ENCODE data around the gene MRPS30.

- TF ChIP-seq, protein P1, sequence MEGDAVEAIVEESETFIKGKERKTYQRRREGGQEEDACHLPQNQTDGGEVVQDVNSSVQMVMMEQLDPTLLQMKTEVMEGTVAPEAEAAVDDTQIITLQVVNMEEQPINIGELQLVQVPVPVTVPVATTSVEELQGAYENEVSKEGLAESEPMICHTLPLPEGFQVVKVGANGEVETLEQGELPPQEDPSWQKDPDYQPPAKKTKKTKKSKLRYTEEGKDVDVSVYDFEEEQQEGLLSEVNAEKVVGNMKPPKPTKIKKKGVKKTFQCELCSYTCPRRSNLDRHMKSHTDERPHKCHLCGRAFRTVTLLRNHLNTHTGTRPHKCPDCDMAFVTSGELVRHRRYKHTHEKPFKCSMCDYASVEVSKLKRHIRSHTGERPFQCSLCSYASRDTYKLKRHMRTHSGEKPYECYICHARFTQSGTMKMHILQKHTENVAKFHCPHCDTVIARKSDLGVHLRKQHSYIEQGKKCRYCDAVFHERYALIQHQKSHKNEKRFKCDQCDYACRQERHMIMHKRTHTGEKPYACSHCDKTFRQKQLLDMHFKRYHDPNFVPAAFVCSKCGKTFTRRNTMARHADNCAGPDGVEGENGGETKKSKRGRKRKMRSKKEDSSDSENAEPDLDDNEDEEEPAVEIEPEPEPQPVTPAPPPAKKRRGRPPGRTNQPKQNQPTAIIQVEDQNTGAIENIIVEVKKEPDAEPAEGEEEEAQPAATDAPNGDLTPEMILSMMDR (IDR thresholded peaks at IDR 0.05; ENCODE audit: low read depth, low read length) = peak; percentile 46; the same call in 1 of the 2 replicates
- TF ChIP-seq EZH2phosphoT487 (IDR thresholded peaks at IDR 0.05; ENCODE audit: low read depth) = no peak
These were observed at the start of gene MRPS30 for GRCh38 chr5:44808435-44809214.
